Measurements from ENCODE around the gene CALD1.

GRCh38 chr7:134949171-134949570 lies 169.7 kb downstream of the CALD1 start:
- TF ChIP-seq CTCF (IDR thresholded peaks at IDR 0.05) (no peak), TEAD1 (CRISPR knock-in tag; IDR thresholded peaks at IDR 0.05) (no peak), TEAD4 (CRISPR knock-in tag; IDR thresholded peaks at IDR 0.05) (no peak), ATF1 (CRISPR knock-in tag; IDR thresholded peaks at IDR 0.05) (no peak), CREB1 (CRISPR knock-in tag; IDR thresholded peaks at IDR 0.05) (no peak), GTF2I (CRISPR knock-in tag; conservative IDR thresholded peaks at IDR 0.05) (no peak), SMAD4 (CRISPR knock-in tag; IDR thresholded peaks at IDR 0.05) (no peak), ATF3 (CRISPR knock-in tag; conservative IDR thresholded peaks at IDR 0.05) (no peak)

All from WTC11 (cell line).